Neutrophil (primary cell): ENCODE data around the gene RAD51B.

Experiments used
- H3K27ac ChIP-seq: fragments of 200-600 bp; sonication (generic); 2 replicates; pipeline ENCODE4 v1.5.1; 2016; ENCODE audit warnings: mild to moderate bottlenecking, moderate library complexity
- H3K27me3 ChIP-seq: fragments of 200-600 bp; sonication (generic); 2 replicates; pipeline ENCODE4 v1.6.0; 2016; ENCODE audit warnings: mild to moderate bottlenecking
- H3K36me3 ChIP-seq: fragments of 200-600 bp; sonication (generic); 2 replicates; pipeline ENCODE4 v1.5.1; 2017
- H3K4me1 ChIP-seq, 2 experiments: fragments of 200-600 bp in 1 of 2; sonication (generic) in 1 of 2; 1 replicate in 1 of 2; 2 replicates in 1 of 2; pipeline versions ENCODE4 v1.5.1 to v1.6.1; 2013 to 2016; ENCODE audit warnings: low read depth in 1 of 2, low read length in 1 of 2, mild to moderate bottlenecking in 1 of 2, moderate library complexity in 1 of 2; ENCODE audit not compliant: control insufficient read depth in 1 of 2, insufficient read depth in 1 of 2
- H3K4me3 ChIP-seq, 2 experiments: fragments of 200-600 bp in 1 of 2; sonication (generic) in 1 of 2; 1 replicate in 1 of 2; 2 replicates in 1 of 2; pipeline ENCODE4 v1.5.1; 2013 to 2016; ENCODE audit warnings: low read depth in 1 of 2, low read length in 1 of 2, mild to moderate bottlenecking in 1 of 2, moderate library complexity in 1 of 2
- H3K9me3 ChIP-seq: fragments of 200-600 bp; sonication (generic); 2 replicates; pipeline ENCODE4 v1.5.1; 2016
- CTCF ChIP-seq: fragments of 200-600 bp; sonication (generic); IDR thresholded peaks from 2 replicates; pipeline ENCODE4 v1.5.1; 2016; ENCODE audit warnings: antibody characterized with exemption

Gene RAD51B

GRCh38 chr14:68476212-68477109 is 656.9 kb downstream of the RAD51B start:
- no peaks in the 10 kb centered on the region for H3K9me3 ChIP-seq
- no peak overlapping the region for H3K4me3 ChIP-seq
- peaks cover 10 to 11% of the 10 kb centered on the region in 2 experiments for H3K4me1 ChIP-seq
- H3K27ac ChIP-seq, result peak overlapping the region; percentile 5
- no peak for TF ChIP-seq CTCF
- no peaks in the 10 kb centered on the region for H3K27me3 ChIP-seq
- H3K36me3 ChIP-seq, result no peaks in the 10 kb centered on the region

GRCh38 chr14:68477110-68477455 is 657.5 kb downstream of the RAD51B start:
- peaks cover 5% of the 10 kb centered on the region in 2 experiments for H3K4me1 ChIP-seq
- H3K27ac ChIP-seq, result no peak overlapping the region

GRCh38 chr14:68477461-68478085 is 658.0 kb downstream of the RAD51B start:
- Histone ChIP-seq H3K4me1 (peaks cover 5% of the 10 kb centered on the region in 2 experiments), H3K4me3 (no peak overlapping the region), H3K27ac (no peak overlapping the region), H3K36me3 (no peaks in the 10 kb centered on the region), H3K27me3 (no peaks in the 10 kb centered on the region), H3K9me3 (no peaks in the 10 kb centered on the region)
- no peak for TF ChIP-seq CTCF

More at GRCh38 chr14:68477110-68477455, 657.5 kb downstream of the RAD51B start:
- no peak for TF ChIP-seq CTCF
- Histone ChIP-seq H3K4me3 (no peak overlapping the region), H3K9me3 (no peaks in the 10 kb centered on the region), H3K36me3 (no peaks in the 10 kb centered on the region), H3K27me3 (no peaks in the 10 kb centered on the region)

GRCh38 chr14:68479247-68479646 is 659.7 kb downstream of the RAD51B start:
- no peaks in the 10 kb centered on the region for H3K27me3 ChIP-seq
- no peak overlapping the region for H3K4me3 ChIP-seq
- H3K27ac ChIP-seq, result no peak overlapping the region
- H3K36me3 ChIP-seq, result no peaks in the 10 kb centered on the region
- H3K9me3 ChIP-seq, result no peaks in the 10 kb centered on the region
- H3K4me1 ChIP-seq, result peaks cover 0 to 5% of the 10 kb centered on the region in 2 experiments
- TF ChIP-seq CTCF, result no peak

- no peaks in the 10 kb centered on the region for H3K9me3 ChIP-seq
- no peak for TF ChIP-seq CTCF
- H3K4me3 ChIP-seq, result no peak overlapping the region
- H3K36me3 ChIP-seq, result no peaks in the 10 kb centered on the region
- H3K4me1 ChIP-seq, result no peaks in the 10 kb centered on the region
- no peak overlapping the region for H3K27ac ChIP-seq
- no peaks in the 10 kb centered on the region for H3K27me3 ChIP-seq
Observed at GRCh38 chr14:68482018-68482417, 662.4 kb downstream of the RAD51B start.
